Keratinocyte (primary cell): ENCODE data around the gene IL11. TPM values are rescaled to one million over a fixed set of nuclear protein-coding genes. Genes with fewer than 3 reads are reported as not detected.

Experiments
- DNase-seq: peaks from one replicate; pipeline ENCODE4 v3.0.0-alpha.2; 2011; ENCODE audit warnings: low read depth, missing footprints, low spot score
- FAIRE-seq: peaks from 2 replicates; lab custom pipeline; 2011; peaks lifted over from hg19 to GRCh38; lab: Jason Lieb, UNC
- H2AFZ ChIP-seq: 2 replicates; pipeline ENCODE4 v1.6.0; 2012; ENCODE audit warnings: low read length, control low read depth, inconsistent platforms; ENCODE audit not compliant: control insufficient read depth
- H3K27ac ChIP-seq: 2 replicates; pipeline ENCODE4 v1.5.1; 2011; ENCODE audit warnings: low read length; ENCODE audit not compliant: control insufficient read depth, insufficient read depth
- H3K27me3 ChIP-seq: 3 replicates; pipeline ENCODE4 v1.6.0; 2011; ENCODE audit warnings: low read length; ENCODE audit not compliant: control insufficient read depth, insufficient read depth; ENCODE audit errors: extremely low read depth
- H3K36me3 ChIP-seq, 2 experiments: 2 replicates in 1 of 2; 3 replicates in 1 of 2; pipeline ENCODE4 v1.5.1; 2011; ENCODE audit warnings: low read length in 2 of 2, mild to moderate bottlenecking in 1 of 2; ENCODE audit not compliant: control insufficient read depth in 2 of 2, insufficient read depth in 2 of 2; ENCODE audit errors: extremely low read depth in 1 of 2
- H3K4me1 ChIP-seq: 3 replicates; pipeline ENCODE4 v1.5.1; 2011; ENCODE audit warnings: low read length; ENCODE audit not compliant: control insufficient read depth, insufficient read depth; ENCODE audit errors: extremely low read depth
- H3K4me2 ChIP-seq: 3 replicates; pipeline ENCODE4 v1.6.0; 2011; ENCODE audit warnings: low read depth, low read length; ENCODE audit not compliant: control insufficient read depth, insufficient read depth; ENCODE audit errors: extremely low read depth
- H3K4me3 ChIP-seq, 3 experiments: fragments of 200-600 bp in 1 of 3; sonication (generic) in 1 of 3; 2 replicates in 2 of 3; 3 replicates in 1 of 3; pipeline ENCODE4 v1.5.1; 2011 to 2016; ENCODE audit warnings: low read length in 3 of 3, mild to moderate bottlenecking in 3 of 3, control low read depth in 2 of 3, inconsistent platforms in 1 of 3, low read depth in 1 of 3, mixed read lengths in 1 of 3, mixed run types in 1 of 3, moderate library complexity in 1 of 3; ENCODE audit not compliant: control insufficient read depth in 2 of 3, insufficient read depth in 2 of 3; ENCODE audit errors: extremely low read depth in 1 of 3
- H3K79me2 ChIP-seq: 2 replicates; pipeline ENCODE4 v1.6.0; 2012; ENCODE audit warnings: low read length; ENCODE audit not compliant: control insufficient read depth, insufficient read depth
- H3K9ac ChIP-seq: 3 replicates; pipeline ENCODE4 v1.6.0; 2011; ENCODE audit warnings: low read length; ENCODE audit not compliant: control insufficient read depth, insufficient read depth; ENCODE audit errors: extremely low read depth
- H3K9me1 ChIP-seq: 3 replicates; pipeline ENCODE4 v1.6.0; 2011; ENCODE audit warnings: low read length; ENCODE audit not compliant: control insufficient read depth, insufficient read depth; ENCODE audit errors: extremely low read depth
- H3K9me3 ChIP-seq: 2 replicates; pipeline ENCODE4 v1.5.1; 2012; ENCODE audit warnings: low read depth, low read length; ENCODE audit not compliant: control insufficient read depth
- H4K20me1 ChIP-seq: 3 replicates; pipeline ENCODE4 v1.6.0; 2011; ENCODE audit warnings: low read length; ENCODE audit not compliant: control insufficient read depth, insufficient read depth; ENCODE audit errors: extremely low read depth
- EZH2 ChIP-seq: IDR thresholded peaks from one replicate; pipeline ENCODE4 v1.6.1; 2012; ENCODE audit warnings: inconsistent platforms, mild to moderate bottlenecking, low read length, moderate library complexity
- dilution Hi-C: fragments of 300-500 bp; cut with MboI; formaldehyde crosslinking; loops from one replicate; pipeline ENCODE4 v1.7.0; 2020; ENCODE audit warnings: low sequenced_read_pairs; ENCODE audit not compliant: extremely low pct_ligation_motif_present
- polyA plus RNA-seq, 5 experiments: library from polyadenylated mRNA; depleted of rRNA in 3 of 5; stranded (reverse) in 3 of 5; stranded (forward) in 1 of 5; unstranded in 1 of 5; fragments of >200 nt; gene quantifications; 1 replicate in 1 of 5; 2 replicates in 3 of 5; 3 replicates in 1 of 5; pipeline versions ENCODE4 v1.2.1 to v1.2.3, GENCODE V29; 2011 to 2012; ENCODE audit warnings: missing spikeins in 2 of 5, low read depth in 1 of 5, low replicate concordance in 1 of 5
- TF ChIP-seq, protein P1 (sequence below), 3 experiments: IDR thresholded peaks in 1 of 3; conservative IDR thresholded peaks in 1 of 3; optimal IDR thresholded peaks in 1 of 3; 2 replicates in 2 of 3; 3 replicates in 1 of 3; pipeline versions ENCODE3 to v1.5.1; 2011; ENCODE audit warnings: low read length in 3 of 3, mild to moderate bottlenecking in 3 of 3, moderate library complexity in 2 of 3, control low read depth in 1 of 3, inconsistent platforms in 1 of 3; ENCODE audit not compliant: insufficient read depth in 2 of 3; ENCODE audit errors: extremely low read depth in 1 of 3

IL11 gene
- polyA plus RNA-seq, 1 donor (not counting 4 experiments of a cell fraction or from before 2014, with no cell fraction given), result 2.2 TPM

DNA sequence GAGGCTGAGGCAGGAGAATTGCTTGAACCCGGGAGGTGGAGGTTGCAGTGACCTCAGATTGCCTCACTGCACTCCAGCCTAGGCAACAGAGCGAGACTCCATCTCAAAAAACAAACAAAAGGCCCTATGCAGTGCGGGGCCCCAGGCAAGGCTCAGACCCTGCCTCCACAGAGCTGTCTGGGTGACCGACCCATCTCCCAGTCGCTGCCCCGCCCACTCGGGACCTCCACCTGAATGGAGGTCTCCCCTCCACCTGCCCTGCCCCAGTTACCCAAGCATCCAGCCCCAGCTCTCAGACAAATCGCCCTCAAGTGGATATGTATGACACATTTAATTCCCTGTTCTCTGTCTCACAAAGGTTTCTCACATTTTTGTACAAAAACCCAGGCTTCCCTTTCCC, 5.0 kb downstream of the IL11 start:
- Histone ChIP-seq H3K4me1 (peaks cover 8% of the 10 kb centered on the region), H3K9me3 (no peaks in the 10 kb centered on the region), H3K36me3 (no peaks in the 10 kb centered on the region), H4K20me1 (no peaks in the 10 kb centered on the region), H3K79me2 (no peaks in the 10 kb centered on the region), H3K9ac (no peak overlapping the region), H3K27ac (no peak overlapping the region), H2AFZ (no peak overlapping the region), H3K27me3 (no peaks in the 10 kb centered on the region), H3K4me2 (no peak overlapping the region), H3K4me3 (no peak overlapping the region), H3K9me1 (no peaks in the 10 kb centered on the region)
- DNase-seq, result no peak
- dilution Hi-C loops, result no loop called here
- FAIRE-seq, result no peak
- no peak for TF ChIP-seq EZH2
- TF ChIP-seq, protein P1, sequence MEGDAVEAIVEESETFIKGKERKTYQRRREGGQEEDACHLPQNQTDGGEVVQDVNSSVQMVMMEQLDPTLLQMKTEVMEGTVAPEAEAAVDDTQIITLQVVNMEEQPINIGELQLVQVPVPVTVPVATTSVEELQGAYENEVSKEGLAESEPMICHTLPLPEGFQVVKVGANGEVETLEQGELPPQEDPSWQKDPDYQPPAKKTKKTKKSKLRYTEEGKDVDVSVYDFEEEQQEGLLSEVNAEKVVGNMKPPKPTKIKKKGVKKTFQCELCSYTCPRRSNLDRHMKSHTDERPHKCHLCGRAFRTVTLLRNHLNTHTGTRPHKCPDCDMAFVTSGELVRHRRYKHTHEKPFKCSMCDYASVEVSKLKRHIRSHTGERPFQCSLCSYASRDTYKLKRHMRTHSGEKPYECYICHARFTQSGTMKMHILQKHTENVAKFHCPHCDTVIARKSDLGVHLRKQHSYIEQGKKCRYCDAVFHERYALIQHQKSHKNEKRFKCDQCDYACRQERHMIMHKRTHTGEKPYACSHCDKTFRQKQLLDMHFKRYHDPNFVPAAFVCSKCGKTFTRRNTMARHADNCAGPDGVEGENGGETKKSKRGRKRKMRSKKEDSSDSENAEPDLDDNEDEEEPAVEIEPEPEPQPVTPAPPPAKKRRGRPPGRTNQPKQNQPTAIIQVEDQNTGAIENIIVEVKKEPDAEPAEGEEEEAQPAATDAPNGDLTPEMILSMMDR (optimal IDR thresholded peaks at IDR 0.05 in 1 of 3, IDR thresholded peaks at IDR 0.05 in 1 of 3, conservative IDR thresholded peaks at IDR 0.05 in 1 of 3; ENCODE audit: extremely low read depth in 1 of 3, insufficient read depth in 2 of 3, low read length in 3 of 3), result no peak

DNA sequence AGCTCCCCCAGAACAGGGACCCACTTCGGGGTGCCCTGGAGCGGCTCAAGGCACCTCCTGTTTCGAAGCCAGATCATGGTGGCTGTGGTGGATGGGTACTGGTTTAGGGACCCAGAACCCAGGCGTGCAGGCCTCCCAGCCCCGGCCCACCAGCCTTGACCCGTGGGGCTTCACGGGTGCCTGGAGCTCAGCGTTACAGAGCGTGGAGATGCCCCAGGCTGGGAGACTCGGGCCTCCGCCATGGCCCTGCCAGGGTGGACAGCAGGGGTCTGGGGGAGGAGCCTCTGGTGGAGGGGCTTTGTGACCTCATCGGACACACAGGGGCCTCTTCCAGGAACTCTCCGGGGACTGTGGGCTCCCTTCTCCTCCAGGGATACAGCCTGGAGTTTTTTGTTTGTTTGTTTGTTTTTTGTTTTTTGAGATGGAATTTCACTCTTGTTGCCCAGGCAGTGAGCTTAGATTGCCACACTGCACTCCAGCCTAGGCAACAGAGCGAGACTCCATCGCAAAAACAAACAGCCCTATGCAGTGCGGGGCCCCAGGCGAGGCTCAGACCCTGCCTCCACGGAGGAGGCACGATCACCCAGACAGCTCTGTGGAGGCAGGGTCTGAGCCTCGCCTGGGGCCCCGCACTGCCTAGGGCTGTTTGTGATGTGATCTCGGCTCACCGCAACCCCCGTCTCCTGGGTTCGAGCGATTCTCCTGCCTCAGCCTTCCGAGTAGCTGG, 7.1 kb downstream of the IL11 start, which contains the start of gene GARIN5B:
TSS of gene GARIN5B (minus strand) at position 271 of the 727 bp plus-strand sequence. CDS start at position 77, 194 bp downstream.
- H3K4me1 ChIP-seq, result no peaks in the 10 kb centered on the region
- no peaks in the 10 kb centered on the region for H4K20me1 ChIP-seq
- no peak within 1 kb of the TSS for H3K4me3 ChIP-seq
- no peak for FAIRE-seq
- H3K36me3 ChIP-seq, result no peaks in the 10 kb centered on the region
- TF ChIP-seq EZH2, result no peak
- TF ChIP-seq, protein P1 (optimal IDR thresholded peaks at IDR 0.05 in 1 of 3, IDR thresholded peaks at IDR 0.05 in 1 of 3, conservative IDR thresholded peaks at IDR 0.05 in 1 of 3; ENCODE audit: extremely low read depth in 1 of 3, insufficient read depth in 2 of 3, low read length in 3 of 3), result no peak
- no peaks in the 10 kb centered on the region for H3K27me3 ChIP-seq
- H3K9me1 ChIP-seq, result no peaks in the 10 kb centered on the region
- H2AFZ ChIP-seq, result no peak within 1 kb of the TSS
- no peaks in the 10 kb centered on the region for H3K9me3 ChIP-seq
- H3K27ac ChIP-seq, result no peak within 1 kb of the TSS
- H3K9ac ChIP-seq, result no peak within 1 kb of the TSS
- no peak within 1 kb of the TSS for H3K4me2 ChIP-seq
- H3K79me2 ChIP-seq, result no peaks in the 10 kb centered on the region
- DNase-seq, result no peak
- dilution Hi-C loops, result no loop called here
